SK-N-SH (cell line): Measurements from ENCODE around the gene GRIK5. TPM values are rescaled to one million over a fixed set of nuclear protein-coding genes. Genes with fewer than 3 reads are reported as not detected.

Experiments used
- CTCF ChIA-PET: fragments of 300-600, 350-600 bp; formaldehyde crosslinking; extraction: SDS; loops from one replicate; lab custom pipeline; 2021; lab: Yijun Ruan, JAX
- POLR2A ChIA-PET: fragments of 350-600 bp; sonication (Branson Sonifier 250); formaldehyde crosslinking; extraction: SDS; loops from one replicate; lab custom pipeline; 2020; ENCODE audit warnings: antibody characterized with exemption, inconsistent platforms; lab: Yijun Ruan, JAX
- DNase-seq: peaks from one replicate; pipeline ENCODE4 v3.0.0; 2012
- H2AFZ ChIP-seq: fragments of 200-600 bp; sonication (generic); 2 replicates; pipeline ENCODE4 v1.8.1; 2016; ENCODE audit warnings: antibody characterized with exemption, mild to moderate bottlenecking, low read depth
- H3F3A ChIP-seq: fragments of 200-600 bp; sonication (generic); replicated peaks from 2 replicates; pipeline ENCODE3; 2016; ENCODE audit warnings: antibody characterized with exemption, mild to moderate bottlenecking; ENCODE audit not compliant: insufficient read depth
- H3K27ac ChIP-seq, 2 experiments: fragments of 200-500 bp in 1 of 2; fragments of 200-600 bp in 1 of 2; sonication (Bioruptor generic) in 1 of 2; sonication (generic), shearing (Covaris generic) in 1 of 2; 2 replicates each; pipeline versions ENCODE4 v1.5.1 to v1.6.1; 2014 to 2016; ENCODE audit warnings: low read depth in 2 of 2, inconsistent platforms in 1 of 2, low read length in 1 of 2, mild to moderate bottlenecking in 1 of 2, mixed read lengths in 1 of 2
- H3K27me3 ChIP-seq: fragments of 200-600 bp; sonication (generic), shearing (Covaris generic); 2 replicates; pipeline ENCODE4 v1.6.1; 2016; ENCODE audit warnings: mixed run types; ENCODE audit not compliant: insufficient read depth
- H3K36me3 ChIP-seq, 2 experiments: fragments of 200-500 bp in 1 of 2; fragments of 200-600 bp in 1 of 2; sonication (Bioruptor generic) in 1 of 2; sonication (generic) in 1 of 2; replicated peaks in 1 of 2; 2 replicates each; pipeline versions ENCODE3 to v1.5.1; 2014 to 2016; ENCODE audit warnings: low read length in 1 of 2, mild to moderate bottlenecking in 1 of 2; ENCODE audit not compliant: insufficient read depth in 2 of 2, control insufficient read depth in 1 of 2
- H3K4me1 ChIP-seq, 2 experiments: fragments of 200-500 bp in 1 of 2; fragments of 200-600 bp in 1 of 2; sonication (Bioruptor generic) in 1 of 2; sonication (generic), shearing (Covaris generic) in 1 of 2; 2 replicates each; pipeline versions ENCODE4 v1.5.1 to v1.6.1; 2014 to 2016; ENCODE audit warnings: low read depth in 1 of 2, low read length in 1 of 2, mixed run types in 1 of 2; ENCODE audit not compliant: insufficient read depth in 2 of 2, control insufficient read depth in 1 of 2
- H3K4me2 ChIP-seq: fragments of 200-600 bp; sonication (generic), shearing (Covaris generic); 2 replicates; pipeline ENCODE4 v1.6.1; 2017; ENCODE audit warnings: mixed run types
- H3K4me3 ChIP-seq, 2 experiments: fragments of 200-500 bp in 1 of 2; fragments of 200-600 bp in 1 of 2; sonication (Bioruptor generic) in 1 of 2; sonication (generic), shearing (Covaris generic) in 1 of 2; 2 replicates each; pipeline versions ENCODE4 v1.5.1 to v1.8.1; 2014 to 2016; ENCODE audit warnings: low read depth in 2 of 2, inconsistent platforms in 1 of 2, low read length in 1 of 2, mild to moderate bottlenecking in 1 of 2, mixed read lengths in 1 of 2, moderate library complexity in 1 of 2
- H3K79me2 ChIP-seq: fragments of 200-600 bp; sonication (generic); 2 replicates; pipeline ENCODE4 v1.8.1; 2017; ENCODE audit warnings: mild to moderate bottlenecking; ENCODE audit not compliant: insufficient read depth
- H3K9ac ChIP-seq: fragments of 200-600 bp; sonication (generic); 2 replicates; pipeline ENCODE4 v1.6.1; 2017; ENCODE audit warnings: mixed run types
- H3K9me2 ChIP-seq: fragments of 200-600 bp; sonication (generic); 2 replicates; pipeline ENCODE4 v1.6.1; 2017; ENCODE audit warnings: mixed run types
- H3K9me3 ChIP-seq: fragments of 200-600 bp; sonication (generic); 2 replicates; pipeline ENCODE4 v1.6.1; 2017; ENCODE audit warnings: mixed run types, mild to moderate bottlenecking, moderate library complexity
- H4K20me1 ChIP-seq: fragments of 200-600 bp; sonication (generic); 2 replicates; pipeline ENCODE4 v1.6.1; 2017; ENCODE audit warnings: mild to moderate bottlenecking, mixed run types; ENCODE audit not compliant: insufficient read depth
- CHD2 ChIP-seq: fragments of 150-350 bp; IDR thresholded peaks from 2 replicates; pipeline ENCODE4 v1.6.1; 2018; ENCODE audit warnings: low read length; ENCODE audit not compliant: partially characterized antibody
- ELF1 ChIP-seq: IDR thresholded peaks from 2 replicates; pipeline ENCODE4 v1.4.0; 2012
- EP300 ChIP-seq, 2 experiments: IDR thresholded peaks; 2 replicates each; pipeline versions ENCODE4 v1.4.0 to v1.6.1; 2012; ENCODE audit warnings: borderline replicate concordance in 1 of 2, low read depth in 1 of 2, low read length in 1 of 2
- FOSL2 ChIP-seq: IDR thresholded peaks from 2 replicates; pipeline ENCODE4 v1.4.0; 2012; ENCODE audit warnings: low read depth, mild to moderate bottlenecking, moderate library complexity, borderline replicate concordance
- FOXM1 ChIP-seq: IDR thresholded peaks from 2 replicates; pipeline ENCODE4 v1.4.0; 2012; ENCODE audit warnings: low read depth, mild to moderate bottlenecking
- GABPA ChIP-seq: IDR thresholded peaks from 2 replicates; pipeline ENCODE4 v1.4.0; 2012; ENCODE audit warnings: low read depth, mild to moderate bottlenecking
- MXI1 ChIP-seq: IDR thresholded peaks from 2 replicates; pipeline ENCODE4 v1.6.1; 2012; ENCODE audit warnings: mild to moderate bottlenecking, low read depth, low read length, improper control_type of control experiment
- NFIC ChIP-seq: IDR thresholded peaks from 2 replicates; pipeline ENCODE4 v1.4.0; 2012; ENCODE audit warnings: borderline replicate concordance
- NRF1 ChIP-seq: IDR thresholded peaks from 2 replicates; pipeline ENCODE4 v1.6.1; 2012; ENCODE audit warnings: low read depth, mild to moderate bottlenecking, low read length
- RAD21 ChIP-seq: IDR thresholded peaks from 2 replicates; pipeline ENCODE4 v1.6.1; 2012; ENCODE audit warnings: mild to moderate bottlenecking, low read length
- RCOR1 ChIP-seq: fragments of 150-350 bp; IDR thresholded peaks from 2 replicates; pipeline ENCODE4 v1.6.1; 2017; ENCODE audit warnings: antibody characterized with exemption, low read length
- RFX5 ChIP-seq: IDR thresholded peaks from 2 replicates; pipeline ENCODE4 v1.6.1; 2012; ENCODE audit warnings: mild to moderate bottlenecking, improper control_type of control experiment, low read length
- SIN3A ChIP-seq: IDR thresholded peaks from 2 replicates; pipeline ENCODE4 v1.6.1; 2012; ENCODE audit warnings: low read depth, mild to moderate bottlenecking, low read length, moderate library complexity, borderline replicate concordance
- SMC3 ChIP-seq: IDR thresholded peaks from 2 replicates; pipeline ENCODE4 v1.6.1; 2012; ENCODE audit warnings: low read depth, low read length, improper control_type of control experiment
- TAF1 ChIP-seq: IDR thresholded peaks from 2 replicates; pipeline ENCODE4 v1.6.1; 2012; ENCODE audit warnings: low read depth, mild to moderate bottlenecking, low read length, moderate library complexity, borderline replicate concordance
- TEAD4 ChIP-seq: IDR thresholded peaks from 2 replicates; pipeline ENCODE4 v1.4.0; 2012; ENCODE audit warnings: mild to moderate bottlenecking, borderline replicate concordance; ENCODE audit not compliant: insufficient read depth
- WGBS: methylation state at CpG from one replicate; pipeline ENCODE4 v1.1.6; 2017; ENCODE audit warnings: low lambda C conversion rate; 5-methylcytosine and 5-hydroxymethylcytosine counted together
- polyA plus RNA-seq, 3 experiments: library from polyadenylated mRNA; depleted of rRNA; stranded (reverse); fragments of >200 nt; gene quantifications; 2 replicates each; pipeline ENCODE4 v1.2.3, GENCODE V29; 2012
- TF ChIP-seq, protein P1 (sequence below): fragments of 200-600 bp; sonication (generic); IDR thresholded peaks from 2 replicates; pipeline ENCODE4 v1.6.1; 2017; ENCODE audit warnings: antibody characterized with exemption, mild to moderate bottlenecking, moderate library complexity
- TF ChIP-seq, protein P2 (sequence below): IDR thresholded peaks from 2 replicates; pipeline ENCODE4 v1.4.0; 2012; ENCODE audit warnings: low read depth, borderline replicate concordance
- TF ChIP-seq, protein P3 (sequence below): IDR thresholded peaks from 2 replicates; pipeline ENCODE4; 2012

Gene GRIK5
- polyA plus RNA-seq, 1 of the 3 experiments (the other 2 are of a cell fraction) = 2.4 TPM

DNA sequence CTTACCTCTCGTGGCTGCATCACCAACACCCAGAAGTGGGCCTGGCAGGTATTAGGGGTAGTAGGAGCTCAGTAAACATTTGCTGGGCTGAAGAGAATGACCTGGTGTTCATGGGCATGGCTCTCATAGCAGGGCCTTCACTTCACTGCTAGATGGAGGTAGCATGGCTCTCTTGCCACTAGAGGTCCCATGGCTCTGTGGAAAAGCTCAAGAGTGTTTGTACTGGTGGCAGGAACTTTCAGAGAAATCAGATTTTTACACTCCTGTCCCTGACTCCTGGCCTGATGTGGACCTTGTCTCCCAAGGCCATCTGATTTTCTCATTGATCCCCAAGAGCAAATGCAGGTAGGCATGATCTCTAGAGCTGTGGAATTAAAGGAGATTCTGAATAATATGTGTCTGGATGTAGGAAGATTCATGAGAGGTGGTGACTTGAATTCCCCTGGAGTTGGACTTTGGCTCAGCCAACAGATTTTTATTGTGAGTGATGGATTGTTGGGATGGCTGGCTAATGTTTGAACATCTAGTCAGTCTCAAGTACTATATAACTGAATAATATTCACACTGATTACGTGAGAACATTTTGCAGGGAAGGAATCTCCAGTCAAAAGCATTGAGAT, 11.7 kb upstream of the GRIK5 start:
- H3K4me1 ChIP-seq = peaks cover 7 to 11% of the 10 kb centered on the region in 2 experiments; a peak in 2 of 4 replicates
- peak; percentile 57 for DNase-seq
- no peaks in the 10 kb centered on the region for H3K27me3 ChIP-seq
- ChIA-PET CTCF (interaction anchor here (0.6 to 1.4 kb wide), 7 partner anchors 13 to 161 kb away, joined by 3 to 6 read pairs (median 3); partner anchors contain the start of gene GSK3A), POLR2A (interaction anchor here (1.4 kb wide), 1 partner anchor 12 kb away, joined by 3 read pairs; the partner anchor contains the start of gene GRIK5)
- no peaks in the 10 kb centered on the region for H3K9me2 ChIP-seq
- H3K4me2 ChIP-seq = no peak overlapping the region
- peaks cover 67% of the 10 kb centered on the region for H3K79me2 ChIP-seq
- H3K9ac ChIP-seq = no peak overlapping the region
- H3K27ac ChIP-seq = no peak overlapping the region
- H3K9me3 ChIP-seq = no peaks in the 10 kb centered on the region
- H3F3A ChIP-seq = peaks cover 24% of the 10 kb centered on the region
- peaks cover 50% of the 10 kb centered on the region for H4K20me1 ChIP-seq
- H3K36me3 ChIP-seq = peaks cover 26 to 36% of the 10 kb centered on the region in 2 experiments
- no peak overlapping the region for H2AFZ ChIP-seq
- H3K4me3 ChIP-seq = no peak overlapping the region
- no peak for TF ChIP-seq NRF1
- TF ChIP-seq, protein P1, sequence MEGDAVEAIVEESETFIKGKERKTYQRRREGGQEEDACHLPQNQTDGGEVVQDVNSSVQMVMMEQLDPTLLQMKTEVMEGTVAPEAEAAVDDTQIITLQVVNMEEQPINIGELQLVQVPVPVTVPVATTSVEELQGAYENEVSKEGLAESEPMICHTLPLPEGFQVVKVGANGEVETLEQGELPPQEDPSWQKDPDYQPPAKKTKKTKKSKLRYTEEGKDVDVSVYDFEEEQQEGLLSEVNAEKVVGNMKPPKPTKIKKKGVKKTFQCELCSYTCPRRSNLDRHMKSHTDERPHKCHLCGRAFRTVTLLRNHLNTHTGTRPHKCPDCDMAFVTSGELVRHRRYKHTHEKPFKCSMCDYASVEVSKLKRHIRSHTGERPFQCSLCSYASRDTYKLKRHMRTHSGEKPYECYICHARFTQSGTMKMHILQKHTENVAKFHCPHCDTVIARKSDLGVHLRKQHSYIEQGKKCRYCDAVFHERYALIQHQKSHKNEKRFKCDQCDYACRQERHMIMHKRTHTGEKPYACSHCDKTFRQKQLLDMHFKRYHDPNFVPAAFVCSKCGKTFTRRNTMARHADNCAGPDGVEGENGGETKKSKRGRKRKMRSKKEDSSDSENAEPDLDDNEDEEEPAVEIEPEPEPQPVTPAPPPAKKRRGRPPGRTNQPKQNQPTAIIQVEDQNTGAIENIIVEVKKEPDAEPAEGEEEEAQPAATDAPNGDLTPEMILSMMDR = peak; percentile 60
- no peak for TF ChIP-seq MXI1
- peak; percentile 51 for TF ChIP-seq RAD21
- TF ChIP-seq, protein P2, sequence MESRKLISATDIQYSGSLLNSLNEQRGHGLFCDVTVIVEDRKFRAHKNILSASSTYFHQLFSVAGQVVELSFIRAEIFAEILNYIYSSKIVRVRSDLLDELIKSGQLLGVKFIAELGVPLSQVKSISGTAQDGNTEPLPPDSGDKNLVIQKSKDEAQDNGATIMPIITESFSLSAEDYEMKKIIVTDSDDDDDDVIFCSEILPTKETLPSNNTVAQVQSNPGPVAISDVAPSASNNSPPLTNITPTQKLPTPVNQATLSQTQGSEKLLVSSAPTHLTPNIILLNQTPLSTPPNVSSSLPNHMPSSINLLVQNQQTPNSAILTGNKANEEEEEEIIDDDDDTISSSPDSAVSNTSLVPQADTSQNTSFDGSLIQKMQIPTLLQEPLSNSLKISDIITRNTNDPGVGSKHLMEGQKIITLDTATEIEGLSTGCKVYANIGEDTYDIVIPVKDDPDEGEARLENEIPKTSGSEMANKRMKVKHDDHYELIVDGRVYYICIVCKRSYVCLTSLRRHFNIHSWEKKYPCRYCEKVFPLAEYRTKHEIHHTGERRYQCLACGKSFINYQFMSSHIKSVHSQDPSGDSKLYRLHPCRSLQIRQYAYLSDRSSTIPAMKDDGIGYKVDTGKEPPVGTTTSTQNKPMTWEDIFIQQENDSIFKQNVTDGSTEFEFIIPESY = no peak
- no peak for TF ChIP-seq FOXM1
- 0 out of 2 replicates have a peak, but pooled peaks have one; percentile 17 for TF ChIP-seq SMC3
- TF ChIP-seq, protein P3, sequence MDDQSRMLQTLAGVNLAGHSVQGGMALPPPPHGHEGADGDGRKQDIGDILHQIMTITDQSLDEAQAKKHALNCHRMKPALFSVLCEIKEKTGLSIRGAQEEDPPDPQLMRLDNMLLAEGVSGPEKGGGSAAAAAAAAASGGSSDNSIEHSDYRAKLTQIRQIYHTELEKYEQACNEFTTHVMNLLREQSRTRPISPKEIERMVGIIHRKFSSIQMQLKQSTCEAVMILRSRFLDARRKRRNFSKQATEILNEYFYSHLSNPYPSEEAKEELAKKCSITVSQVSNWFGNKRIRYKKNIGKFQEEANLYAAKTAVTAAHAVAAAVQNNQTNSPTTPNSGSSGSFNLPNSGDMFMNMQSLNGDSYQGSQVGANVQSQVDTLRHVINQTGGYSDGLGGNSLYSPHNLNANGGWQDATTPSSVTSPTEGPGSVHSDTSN = no peak
- no peak for TF ChIP-seq TEAD4
- 94% methylated on average over 2 of the region's 2 CpGs for WGBS

GRCh38 chr19:42080764-42081375, 10.9 kb upstream of the GRIK5 start:
- CTCF ChIA-PET = interaction anchor here (0.6 to 1.4 kb wide), 7 partner anchors 14 to 161 kb away, joined by 3 to 6 read pairs (median 3); partner anchors contain the start of gene GSK3A
- Histone ChIP-seq H2AFZ (no peak overlapping the region), H3K4me1 (peaks cover 7 to 11% of the 10 kb centered on the region in 2 experiments; a peak in 2 of 4 replicates), H3K36me3 (peaks cover 26 to 36% of the 10 kb centered on the region in 2 experiments), H3K79me2 (peaks cover 73% of the 10 kb centered on the region), H3K9me2 (no peaks in the 10 kb centered on the region), H3K4me2 (no peak overlapping the region), H3K27ac (no peak overlapping the region), H3F3A (peaks cover 20% of the 10 kb centered on the region), H3K9me3 (no peaks in the 10 kb centered on the region), H3K9ac (no peak overlapping the region), H4K20me1 (peaks cover 53% of the 10 kb centered on the region), H3K27me3 (no peaks in the 10 kb centered on the region), H3K4me3 (no peak overlapping the region)
- no peak for DNase-seq
- POLR2A ChIA-PET = interaction anchor here (1.4 kb wide), 1 partner anchor 11 kb away, joined by 3 read pairs; the partner anchor contains the start of gene GRIK5
- 97% methylated on average over 18 of the region's 28 CpGs for WGBS
- TF ChIP-seq GABPA (no peak), ELF1 (no peak), FOXM1 (no peak), CHD2 (no peak), FOSL2 (no peak), RFX5 (no peak), SIN3A (no peak), RCOR1 (no peak), SMC3 (no peak), TAF1 (no peak), EP300 (IDR thresholded peaks at IDR 0.05; ENCODE audit: borderline replicate concordance in 1 of 2, low read depth in 1 of 2, low read length in 1 of 2) (no peak), NFIC (no peak), NRF1 (no peak)
- TF ChIP-seq, protein P2 = no peak
